Hypothalamus (tissue), 51 donors: ENCODE measurements around the gene AICDA.
A peak's percentile ranks its signal among the peaks of the same experiment; 100 is the strongest.
"Not testable (repeated sequence)": the region's sequence is repeated elsewhere in the genome, so short reads cannot be mapped to it uniquely, and the experiment has no call there.

Experiments used
- DNase-seq, 51 donors: peaks; one replicate each; lab custom pipeline; 2025; lab: John Stamatoyannopoulos, UW

AICDA gene

DNA sequence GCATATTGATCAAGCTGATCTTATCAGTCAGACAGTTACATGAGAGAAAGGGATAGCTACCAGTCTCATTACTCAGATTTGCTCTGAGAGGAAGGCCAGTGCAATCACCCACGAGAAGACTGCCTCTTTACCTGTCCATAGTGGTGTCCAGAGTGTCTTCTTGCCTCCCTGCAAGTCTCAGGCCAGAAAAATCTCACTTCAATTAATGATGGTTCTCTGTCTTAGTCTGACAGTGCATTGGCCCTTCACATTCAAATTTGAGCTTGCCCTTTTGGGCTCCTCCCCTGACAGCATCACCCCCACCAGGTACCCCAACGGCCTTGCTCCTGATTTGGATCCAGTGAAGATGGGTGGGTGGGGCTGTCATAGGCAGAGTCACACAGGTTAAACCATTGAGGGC is at the start of gene AICDA:
Gene AICDA, minus strand, starts transcription at position 231 of the 400 bp plus-strand sequence. Its CDS starts 92 bp downstream, at position 139.
- DNase-seq, result no peak

GRCh38 chr12:8661751-8662150 is 49.1 kb upstream of the AICDA start:
- DNase-seq, result no peak

- peak in 15 of 51 donors; percentile 0 to 35 (median 10) for DNase-seq
These were observed 48.4 kb upstream of the AICDA start for GRCh38 chr12:8661016-8661415.

DNA sequence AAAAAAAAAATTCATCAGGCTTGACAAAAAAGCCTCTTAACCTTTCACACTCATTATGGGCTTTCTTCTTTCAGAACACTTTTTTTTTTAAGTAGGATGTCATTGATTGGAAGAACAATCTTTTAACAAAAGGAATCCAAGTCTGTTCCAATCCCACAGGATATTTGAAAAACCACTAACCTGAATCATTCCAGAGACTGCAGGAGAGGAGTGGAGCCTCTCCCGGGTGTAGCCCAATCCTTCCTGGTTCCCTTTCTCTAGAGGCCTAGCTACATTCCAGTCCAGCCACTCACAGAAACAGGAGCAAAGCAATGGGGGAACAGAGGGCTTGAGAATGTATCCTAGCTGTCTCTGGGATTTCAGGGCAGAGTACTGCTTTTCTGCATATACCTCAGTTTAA is 45.7 kb upstream of the AICDA start:
- no peak for DNase-seq

GRCh38 chr12:8655421-8655820 is 42.8 kb upstream of the AICDA start:
- no peak for DNase-seq

- no peak for DNase-seq
These were observed 36.0 kb upstream of the AICDA start for GRCh38 chr12:8648576-8649205.

DNA sequence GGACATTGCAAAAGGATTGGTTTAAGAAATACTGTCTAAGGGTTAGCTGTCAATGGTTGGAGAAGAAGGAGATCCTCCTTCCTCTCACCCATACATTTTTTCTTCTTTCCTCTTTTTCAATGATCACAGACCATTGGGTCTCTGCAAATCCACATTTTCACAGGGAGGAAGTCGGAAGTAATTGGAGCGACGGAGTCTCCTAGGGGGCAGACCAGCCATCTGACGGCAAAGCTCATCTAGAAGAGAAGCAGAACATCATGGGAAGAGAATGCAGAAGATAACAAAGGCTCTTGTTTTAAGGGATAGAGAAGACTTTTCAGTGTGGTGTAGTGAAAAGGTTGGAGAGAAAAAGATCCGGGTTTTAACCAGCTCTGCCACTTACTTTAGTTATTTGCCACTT is 35.3 kb upstream of the AICDA start:
- DNase-seq, result no peak

DNA sequence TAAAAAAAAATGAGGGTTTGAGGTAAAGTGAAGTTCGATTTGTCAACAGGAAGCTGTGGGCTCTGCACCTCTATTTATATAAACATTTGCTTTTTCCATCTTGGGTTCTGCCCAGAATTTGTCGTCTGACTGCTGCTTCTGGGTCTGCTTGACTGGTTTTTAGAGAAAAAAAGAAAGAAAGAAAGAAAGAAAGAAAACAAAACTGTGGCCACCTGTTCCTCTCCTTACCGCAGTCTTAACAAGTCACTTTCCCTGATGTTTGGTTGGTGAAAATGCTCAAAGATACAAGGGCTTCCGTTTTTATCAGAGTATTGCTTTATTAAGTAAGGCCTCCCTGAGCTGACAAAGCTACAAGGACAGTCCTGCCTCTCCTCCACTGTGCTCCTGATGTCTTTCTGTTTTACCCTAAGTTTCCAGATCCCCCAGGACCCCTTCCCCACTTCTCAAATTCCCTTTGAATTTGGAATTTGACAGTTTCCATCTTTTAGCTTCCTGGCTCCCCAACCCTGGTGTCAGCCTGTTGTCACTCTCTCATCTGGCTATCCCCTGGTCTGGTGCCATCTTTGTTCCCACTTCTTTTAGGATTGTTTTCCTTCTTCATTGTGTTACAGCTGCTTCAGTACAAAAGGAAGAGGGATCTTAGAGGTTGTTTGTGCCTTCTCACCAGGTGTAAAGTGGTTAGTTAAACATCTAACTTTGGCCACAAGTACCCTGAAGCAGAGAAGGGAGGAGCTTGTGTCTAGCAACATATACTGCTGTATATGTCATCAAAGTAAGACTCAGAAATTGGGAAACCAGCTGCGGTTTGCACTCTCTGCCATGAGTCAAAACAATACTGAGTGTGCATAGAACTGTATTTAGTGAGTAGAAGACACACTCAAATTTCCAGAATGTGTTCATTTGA is 31.9 kb upstream of the AICDA start:
- DNase-seq, result no peak

DNA sequence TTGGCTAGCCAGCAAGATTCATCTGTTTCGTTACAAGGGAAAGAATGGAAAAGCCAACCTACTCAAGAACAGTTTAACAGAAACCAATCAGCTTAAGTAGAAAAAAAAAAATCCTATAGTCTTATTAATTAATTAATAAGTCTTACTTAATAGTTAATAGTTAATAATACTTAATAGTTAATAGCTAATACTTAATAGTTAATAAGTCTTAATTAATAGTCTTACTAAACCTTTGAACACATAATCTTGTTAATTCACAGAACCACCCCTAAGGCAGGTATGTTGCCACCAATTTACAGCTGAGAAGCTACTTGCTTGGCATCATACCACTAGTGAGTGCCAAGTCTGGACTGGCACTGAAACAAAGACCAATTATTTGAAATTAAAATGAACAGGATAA is 30.1 kb upstream of the AICDA start:
- DNase-seq, result no peak

- no peak for DNase-seq
These were observed 27.3 kb upstream of the AICDA start for GRCh38 chr12:8639936-8640335.

DNA sequence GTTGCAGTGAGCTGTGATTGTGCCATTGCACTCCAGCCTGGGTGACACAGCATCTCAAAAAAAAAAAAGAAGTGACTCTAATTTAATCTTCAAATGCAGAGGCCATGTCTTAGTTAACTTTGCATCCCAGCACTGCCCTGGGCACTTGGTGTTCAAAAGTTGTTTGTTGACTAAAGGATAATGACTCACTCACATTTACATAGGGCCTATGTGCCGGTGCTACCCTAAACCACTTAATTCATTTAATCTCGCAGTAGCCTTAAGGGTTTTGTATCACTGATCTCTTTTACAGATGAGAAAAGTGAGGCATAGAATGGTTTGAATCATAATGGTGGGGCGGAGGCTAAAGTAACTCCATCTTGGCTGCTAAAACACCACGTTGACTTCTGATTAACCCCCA is 26.3 kb upstream of the AICDA start:
- DNase-seq, result no peak

DNA sequence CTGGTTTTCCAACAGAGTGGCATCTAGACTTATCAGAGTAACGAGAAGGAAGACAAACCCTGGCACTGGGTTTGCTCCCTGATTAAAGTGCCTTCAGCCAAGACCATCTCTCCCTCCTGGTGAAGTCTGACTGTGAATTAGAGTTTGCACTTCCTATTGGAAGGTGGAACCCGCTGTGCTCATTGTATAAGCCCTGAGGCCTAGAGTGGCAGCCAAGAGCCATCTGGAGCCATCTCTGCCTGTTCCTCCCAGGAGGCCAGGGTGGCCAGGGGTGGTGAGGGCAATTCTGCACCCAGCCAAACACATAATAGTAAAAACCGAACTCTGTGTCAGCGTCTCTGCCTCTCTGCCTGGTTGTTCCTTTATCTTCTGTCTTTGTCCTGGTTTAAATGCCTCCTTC is 25.0 kb upstream of the AICDA start:
- DNase-seq, result no peak

DNA sequence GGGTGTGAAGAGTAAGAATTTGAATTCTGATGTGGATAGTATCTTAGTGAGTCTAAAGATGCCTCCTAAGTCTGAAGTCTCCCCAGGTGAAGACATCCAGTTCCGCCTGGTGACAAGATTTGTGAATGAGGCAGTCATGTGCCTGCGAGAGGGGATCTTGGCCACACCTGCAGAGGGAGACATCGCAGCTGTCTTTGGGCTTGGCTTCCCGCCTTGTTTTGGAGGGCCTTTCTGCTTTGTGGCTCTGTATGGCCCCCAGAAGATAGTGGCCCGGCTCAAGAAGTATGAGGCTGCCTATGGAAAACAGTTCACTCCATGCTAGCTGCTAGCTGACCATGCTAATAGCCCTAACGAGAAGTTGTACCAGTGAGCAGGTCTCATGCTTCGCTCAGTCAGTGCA is 24.6 kb upstream of the AICDA start:
- DNase-seq, result no peak

DNA sequence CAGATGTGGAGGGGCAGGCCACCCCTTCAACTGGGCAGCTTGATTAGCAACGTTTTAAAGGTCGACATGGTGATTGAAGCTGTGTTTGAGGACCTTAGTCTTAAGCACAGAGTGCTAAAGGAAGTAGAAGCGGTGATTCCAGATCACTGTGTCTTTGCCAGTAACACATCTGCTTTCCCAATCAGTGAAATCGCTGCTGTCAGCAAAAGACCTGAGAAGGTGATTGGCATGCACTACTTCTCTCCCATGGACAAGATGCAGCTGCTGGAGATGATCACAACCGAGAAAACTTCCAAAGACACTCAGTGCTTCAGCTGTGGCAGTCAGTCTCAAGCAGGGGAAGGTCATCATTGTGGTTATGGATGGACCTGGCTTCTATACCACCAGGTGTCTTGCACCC is 23.9 kb upstream of the AICDA start:
- DNase-seq, result no peak

DNA sequence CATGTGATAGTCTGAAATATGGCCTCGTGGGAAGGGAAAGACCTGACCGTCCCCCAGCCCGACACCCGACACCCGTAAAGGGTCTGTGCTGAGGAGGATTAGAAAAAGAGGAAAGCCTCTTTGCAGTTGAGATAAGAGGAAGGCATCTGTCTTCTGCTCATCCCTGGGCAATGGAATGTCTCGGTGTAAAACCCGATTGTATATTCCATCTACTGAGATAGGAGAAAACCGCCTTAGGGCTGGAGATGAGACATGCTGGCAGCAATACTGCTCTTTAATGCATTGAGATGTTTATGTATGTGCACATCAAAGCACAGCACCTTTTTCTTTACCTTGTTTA is 23.3 kb upstream of the AICDA start:
- not testable (repeated sequence) for DNase-seq

DNA sequence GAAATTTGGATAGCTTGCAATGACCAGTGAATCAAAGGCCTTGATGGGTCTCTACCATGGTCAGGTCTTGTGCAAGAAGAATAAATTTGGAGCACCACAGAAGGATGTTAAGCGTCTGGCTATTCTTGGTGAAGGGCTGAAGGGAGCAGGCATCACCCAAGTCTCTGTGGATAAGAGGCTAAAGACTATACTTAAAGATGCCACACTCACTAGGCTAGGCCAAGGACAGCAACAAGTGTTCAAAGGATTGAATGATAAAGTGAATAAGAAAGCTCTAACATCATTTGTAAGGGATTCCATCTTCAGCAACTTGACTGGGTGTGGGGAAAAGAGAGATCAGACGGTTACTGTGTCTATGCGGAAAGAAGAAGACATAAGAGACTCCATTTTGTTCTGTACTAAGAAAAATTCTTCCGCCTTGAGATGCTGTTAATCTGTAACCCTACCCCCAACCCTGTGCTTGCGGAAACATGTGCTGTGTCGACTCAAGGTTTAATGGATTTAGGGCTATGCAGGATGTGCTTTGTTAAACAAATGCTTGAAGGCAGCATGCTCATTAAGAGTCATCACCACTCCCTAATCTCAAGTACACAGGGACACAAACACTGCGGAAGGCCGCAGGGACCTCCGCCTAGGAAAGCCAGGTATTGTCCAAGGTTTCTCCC is 22.8 kb upstream of the AICDA start:
- DNase-seq, result not testable (repeated sequence)

- DNase-seq, result no peak
These were observed 17.5 kb upstream of the AICDA start for GRCh38 chr12:8630131-8630530.

- no peak for DNase-seq
These were observed 16.9 kb upstream of the AICDA start for GRCh38 chr12:8629486-8630033.

DNA sequence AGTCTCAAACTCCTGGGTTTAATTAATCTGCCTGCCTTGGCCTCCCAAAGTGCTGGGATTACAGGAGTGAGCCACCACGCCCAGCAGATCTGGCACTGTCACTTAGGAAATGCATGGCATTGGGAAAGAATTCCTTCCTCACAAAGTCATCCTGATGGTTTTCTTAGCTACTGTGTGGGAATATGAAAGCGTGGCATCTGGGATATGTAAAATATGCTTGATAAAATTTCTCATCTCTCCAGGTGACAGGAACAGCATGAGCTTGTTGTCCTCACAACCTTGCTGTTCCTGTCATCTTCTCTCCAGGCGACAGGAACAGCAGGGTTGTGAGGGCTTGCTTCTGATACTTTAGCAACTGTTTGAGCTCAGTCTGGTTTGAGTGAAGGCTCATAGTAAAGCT is 16.1 kb upstream of the AICDA start:
- no peak for DNase-seq

GRCh38 chr12:8624750-8625149 is 12.1 kb upstream of the AICDA start:
- DNase-seq, result not testable (repeated sequence)

- no peak for DNase-seq
These were observed 10.0 kb upstream of the AICDA start for GRCh38 chr12:8622646-8623045.
